Type B pancreatic cell (in vitro differentiated cells): ENCODE measurements around the gene CCDC116. TPM values are rescaled to one million over a fixed set of nuclear protein-coding genes. Genes with fewer than 3 reads are reported as not detected.
A peak's percentile ranks its signal among the peaks of the same experiment; 100 is the strongest.

Experiments used
- DNase-seq: peaks from one replicate; pipeline ENCODE4 v3.0.0; 2021; ENCODE audit warnings: mixed read lengths; ENCODE audit not compliant: unreplicated experiment; ENCODE audit errors: extremely low spot score
- H3K27ac Mint-ChIP-seq: 2 replicates; pipeline ENCODE4 v1.8.0; 2021; ENCODE audit warnings: mild to moderate bottlenecking, mixed read lengths
- H3K27me3 Mint-ChIP-seq: 2 replicates; pipeline ENCODE4 v1.8.0; 2021; ENCODE audit warnings: mixed read lengths
- H3K36me3 Mint-ChIP-seq: 2 replicates; pipeline ENCODE4 v1.8.0; 2021; ENCODE audit warnings: mixed read lengths
- H3K4me1 Mint-ChIP-seq: one replicate; pipeline ENCODE4 v1.8.0; 2021; ENCODE audit warnings: mixed read lengths; ENCODE audit not compliant: unreplicated experiment
- H3K4me3 Mint-ChIP-seq: 2 replicates; pipeline ENCODE4 v1.8.0; 2021; ENCODE audit warnings: mild to moderate bottlenecking, mixed read lengths
- H3K9me3 Mint-ChIP-seq: 2 replicates; pipeline ENCODE4 v1.8.0; 2021; ENCODE audit warnings: mixed read lengths
- total RNA-seq: library from RNA; stranded (reverse); gene quantifications from 2 replicates; pipeline ENCODE4 v1.2.1, GENCODE V29; 2021; ENCODE audit warnings: low replicate concordance
- TF ChIP-seq, protein P1 (sequence below): fragments of 200-600 bp; sonication (generic); conservative IDR thresholded peaks from 2 replicates; pipeline ENCODE4 v1.5.0; 2021; ENCODE audit warnings: antibody characterized with exemption, mild to moderate bottlenecking

The CCDC116 gene
- total RNA-seq, 1 donor from 2014 or later, result 0.87 TPM

GRCh38 chr22:21666786-21667185 lies 34.2 kb downstream of the CCDC116 start:
- Mint-ChIP-seq H3K36me3 (no peaks in the 10 kb centered on the region), H3K4me1 (peaks cover 12% of the 10 kb centered on the region), H3K4me3 (peak overlapping the region; percentile 97), H3K9me3 (no peaks in the 10 kb centered on the region), H3K27me3 (no peaks in the 10 kb centered on the region), H3K27ac (peak overlapping the region; percentile 99)
- DNase-seq, result no peak
- TF ChIP-seq, protein P1, sequence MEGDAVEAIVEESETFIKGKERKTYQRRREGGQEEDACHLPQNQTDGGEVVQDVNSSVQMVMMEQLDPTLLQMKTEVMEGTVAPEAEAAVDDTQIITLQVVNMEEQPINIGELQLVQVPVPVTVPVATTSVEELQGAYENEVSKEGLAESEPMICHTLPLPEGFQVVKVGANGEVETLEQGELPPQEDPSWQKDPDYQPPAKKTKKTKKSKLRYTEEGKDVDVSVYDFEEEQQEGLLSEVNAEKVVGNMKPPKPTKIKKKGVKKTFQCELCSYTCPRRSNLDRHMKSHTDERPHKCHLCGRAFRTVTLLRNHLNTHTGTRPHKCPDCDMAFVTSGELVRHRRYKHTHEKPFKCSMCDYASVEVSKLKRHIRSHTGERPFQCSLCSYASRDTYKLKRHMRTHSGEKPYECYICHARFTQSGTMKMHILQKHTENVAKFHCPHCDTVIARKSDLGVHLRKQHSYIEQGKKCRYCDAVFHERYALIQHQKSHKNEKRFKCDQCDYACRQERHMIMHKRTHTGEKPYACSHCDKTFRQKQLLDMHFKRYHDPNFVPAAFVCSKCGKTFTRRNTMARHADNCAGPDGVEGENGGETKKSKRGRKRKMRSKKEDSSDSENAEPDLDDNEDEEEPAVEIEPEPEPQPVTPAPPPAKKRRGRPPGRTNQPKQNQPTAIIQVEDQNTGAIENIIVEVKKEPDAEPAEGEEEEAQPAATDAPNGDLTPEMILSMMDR, result no peak

- H3K27ac Mint-ChIP-seq, result peak overlapping the region; percentile 79
- peaks cover 5% of the 10 kb centered on the region for H3K36me3 Mint-ChIP-seq
- H3K4me1 Mint-ChIP-seq, result peaks cover 12% of the 10 kb centered on the region
- TF ChIP-seq, protein P1, result no peak
- no peaks in the 10 kb centered on the region for H3K27me3 Mint-ChIP-seq
- peak overlapping the region; percentile 57 for H3K4me3 Mint-ChIP-seq
- no peak for DNase-seq
- H3K9me3 Mint-ChIP-seq, result no peaks in the 10 kb centered on the region
These were observed 36.5 kb downstream of the CCDC116 start for GRCh38 chr22:21669026-21669425.

- H3K4me1 Mint-ChIP-seq, result peaks cover 5% of the 10 kb centered on the region
- H3K27ac Mint-ChIP-seq, result no peak overlapping the region
- no peak overlapping the region for H3K4me3 Mint-ChIP-seq
- H3K9me3 Mint-ChIP-seq, result no peaks in the 10 kb centered on the region
- DNase-seq, result no peak
- no peaks in the 10 kb centered on the region for H3K27me3 Mint-ChIP-seq
- peaks cover 9% of the 10 kb centered on the region for H3K36me3 Mint-ChIP-seq
- TF ChIP-seq, protein P1, result no peak
These were observed 39.6 kb downstream of the CCDC116 start for GRCh38 chr22:21672107-21672629.

GRCh38 chr22:21673534-21674321 lies 41.2 kb downstream of the CCDC116 start:
- DNase-seq, result no peak
- H3K4me3 Mint-ChIP-seq, result no peak overlapping the region
- H3K9me3 Mint-ChIP-seq, result no peaks in the 10 kb centered on the region
- H3K4me1 Mint-ChIP-seq, result no peaks in the 10 kb centered on the region
- H3K27me3 Mint-ChIP-seq, result no peaks in the 10 kb centered on the region
- peaks cover 17% of the 10 kb centered on the region for H3K36me3 Mint-ChIP-seq
- TF ChIP-seq, protein P1, result no peak
- H3K27ac Mint-ChIP-seq, result no peak overlapping the region

DNA sequence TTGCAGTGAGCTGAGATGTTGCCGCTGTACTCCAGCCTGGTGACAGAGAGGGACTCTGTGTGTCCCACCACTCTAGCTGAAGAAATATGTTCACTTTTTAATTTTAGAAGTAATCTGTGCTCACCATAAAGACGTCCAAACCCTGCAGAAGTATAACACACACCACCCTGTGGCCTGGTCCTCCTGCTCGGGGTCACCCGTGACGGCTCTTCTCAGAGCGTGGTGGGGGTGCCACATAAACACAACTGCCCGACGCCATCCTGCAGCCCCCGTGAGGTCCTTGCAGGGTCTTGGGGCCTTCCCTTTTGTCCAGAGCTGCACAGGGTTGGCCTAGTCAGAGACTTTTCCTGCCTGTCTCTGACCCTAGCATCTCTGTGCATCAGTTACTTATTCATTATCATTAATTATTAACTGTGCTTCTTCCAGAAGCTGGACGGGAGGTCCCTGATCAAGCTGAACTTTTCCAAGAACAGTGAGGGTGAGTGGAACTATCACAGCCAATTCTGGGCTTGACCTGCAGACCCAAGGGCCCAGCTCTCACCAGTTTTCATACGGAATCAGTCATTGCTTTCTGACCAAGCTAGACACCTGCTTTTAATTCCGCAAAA lies 42.2 kb downstream of the CCDC116 start:
- TF ChIP-seq, protein P1, result no peak
- no peak for DNase-seq
- Mint-ChIP-seq H3K4me3 (no peak overlapping the region), H3K36me3 (peaks cover 17% of the 10 kb centered on the region), H3K27me3 (no peaks in the 10 kb centered on the region), H3K4me1 (no peaks in the 10 kb centered on the region), H3K27ac (no peak overlapping the region), H3K9me3 (no peaks in the 10 kb centered on the region)
